ENCODE data around the gene SLC5A12.

The SLC5A12 gene

DNA sequence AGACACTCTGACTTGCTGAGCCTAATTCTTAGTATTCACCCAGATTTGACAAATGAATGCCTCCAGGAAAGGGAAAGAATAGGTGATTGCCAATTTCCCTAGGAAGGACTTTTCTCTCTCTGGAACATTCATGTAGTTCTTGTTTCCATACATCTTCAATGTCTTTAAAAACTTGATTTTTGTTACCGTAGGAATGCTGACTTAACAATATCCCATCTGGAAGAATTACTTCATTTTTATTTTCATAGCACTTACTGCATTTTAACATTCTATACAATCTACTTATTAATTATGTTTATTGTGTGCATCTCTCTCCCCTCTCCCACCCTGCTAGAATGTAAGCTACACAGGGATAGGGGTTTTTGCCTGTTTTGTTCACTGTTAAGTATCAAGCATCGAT lies 66.6 kb downstream of the SLC5A12 start:
- no peak for TF ChIP-seq GATA3 (IDR thresholded peaks at IDR 0.05; ENCODE audit: low read depth, low read length)
- TF ChIP-seq GATA2 (IDR thresholded peaks at IDR 0.05; ENCODE audit: low read depth, low read length) = no peak

DNA sequence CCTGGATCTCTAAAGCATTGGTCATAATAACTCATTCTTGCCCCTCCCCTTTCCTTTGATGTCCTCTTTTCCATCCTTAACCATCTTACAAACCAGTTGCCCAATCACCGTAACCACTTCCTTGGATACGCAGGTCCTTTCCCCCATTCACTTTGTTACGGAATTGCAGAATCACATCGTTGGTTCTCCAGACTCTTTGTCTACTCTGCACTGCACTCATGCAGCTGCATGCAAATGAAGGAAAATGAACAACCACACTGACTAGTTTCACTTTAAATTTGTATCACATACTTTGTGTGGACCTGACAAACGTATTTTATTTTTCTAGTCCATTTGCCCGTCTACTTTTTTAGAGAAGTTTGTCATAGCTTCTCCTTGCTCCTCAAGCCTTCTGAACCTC lies 69.9 kb downstream of the SLC5A12 start:
- TF ChIP-seq GATA2 (IDR thresholded peaks at IDR 0.05; ENCODE audit: low read depth, low read length) (no peak), GATA3 (IDR thresholded peaks at IDR 0.05; ENCODE audit: low read depth, low read length) (no peak)

DNA sequence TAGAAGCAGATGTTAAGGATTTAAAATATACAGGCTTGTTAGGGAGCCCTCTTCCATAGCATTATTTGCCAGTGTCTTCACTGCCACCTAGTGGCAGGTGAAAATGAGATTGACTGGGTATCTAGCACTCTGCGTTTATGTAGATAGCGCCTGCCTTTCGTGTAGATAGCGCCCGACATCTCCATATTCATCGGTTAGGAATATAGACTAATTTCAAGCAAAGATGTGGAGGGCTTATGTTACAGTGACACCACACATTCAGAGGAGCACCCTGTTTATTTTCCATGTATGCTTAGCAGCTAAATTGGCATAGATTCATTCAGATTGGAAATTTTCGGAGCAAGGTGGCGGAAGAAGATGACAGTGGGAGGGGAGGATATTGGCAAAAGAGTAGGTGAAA lies 72.0 kb downstream of the SLC5A12 start:
- TF ChIP-seq GATA3 (IDR thresholded peaks at IDR 0.05; ENCODE audit: low read depth, low read length) (no peak), GATA2 (IDR thresholded peaks at IDR 0.05; ENCODE audit: low read depth, low read length) (no peak)

DNA sequence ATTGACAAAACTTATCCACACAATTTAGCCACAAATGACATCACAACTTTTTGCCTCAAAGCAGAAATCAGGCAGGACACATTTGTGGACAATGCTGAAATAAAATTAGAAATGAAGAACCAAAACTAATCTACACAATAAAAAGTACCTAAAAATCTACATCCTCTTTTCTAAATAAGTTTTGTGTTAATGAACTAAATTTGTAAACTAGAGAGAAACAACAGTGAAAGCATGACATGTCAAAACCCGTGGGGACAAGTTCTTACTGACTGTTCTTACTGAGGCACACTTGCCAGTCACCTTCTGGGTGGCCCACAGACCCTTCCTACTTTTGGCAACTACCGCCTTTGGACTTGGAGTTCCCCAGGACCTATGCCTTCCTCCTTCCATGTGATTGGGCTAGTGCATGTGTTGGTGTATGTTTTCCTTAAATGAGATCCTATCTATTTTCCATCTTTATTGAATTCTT lies 89.1 kb downstream of the SLC5A12 start:
- TF ChIP-seq GATA3 (IDR thresholded peaks at IDR 0.05; ENCODE audit: low read depth, low read length) (no peak), GATA2 (IDR thresholded peaks at IDR 0.05; ENCODE audit: low read depth, low read length) (no peak)

DNA sequence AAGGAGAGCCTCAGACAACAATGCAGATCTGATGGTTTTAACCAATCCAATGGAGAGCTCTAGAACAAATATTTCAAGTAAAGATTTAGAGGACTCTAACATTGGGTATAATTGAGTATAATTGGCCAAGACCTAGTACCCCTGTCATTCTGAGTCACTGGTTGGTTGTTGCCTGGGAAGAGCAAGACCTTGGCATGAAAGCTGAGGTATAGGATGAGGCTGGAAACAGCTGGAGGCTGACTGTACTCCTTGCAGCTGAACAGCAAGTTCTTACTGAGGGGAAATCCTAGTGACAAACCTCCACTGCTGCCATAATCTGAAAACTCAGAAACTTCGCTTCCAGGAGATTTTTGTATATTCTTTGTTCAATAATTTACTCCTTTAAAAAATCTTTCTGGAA lies 95.5 kb downstream of the SLC5A12 start:
- TF ChIP-seq GATA2 (IDR thresholded peaks at IDR 0.05; ENCODE audit: low read depth, low read length) (no peak), GATA3 (IDR thresholded peaks at IDR 0.05; ENCODE audit: low read depth, low read length) (no peak)

DNA sequence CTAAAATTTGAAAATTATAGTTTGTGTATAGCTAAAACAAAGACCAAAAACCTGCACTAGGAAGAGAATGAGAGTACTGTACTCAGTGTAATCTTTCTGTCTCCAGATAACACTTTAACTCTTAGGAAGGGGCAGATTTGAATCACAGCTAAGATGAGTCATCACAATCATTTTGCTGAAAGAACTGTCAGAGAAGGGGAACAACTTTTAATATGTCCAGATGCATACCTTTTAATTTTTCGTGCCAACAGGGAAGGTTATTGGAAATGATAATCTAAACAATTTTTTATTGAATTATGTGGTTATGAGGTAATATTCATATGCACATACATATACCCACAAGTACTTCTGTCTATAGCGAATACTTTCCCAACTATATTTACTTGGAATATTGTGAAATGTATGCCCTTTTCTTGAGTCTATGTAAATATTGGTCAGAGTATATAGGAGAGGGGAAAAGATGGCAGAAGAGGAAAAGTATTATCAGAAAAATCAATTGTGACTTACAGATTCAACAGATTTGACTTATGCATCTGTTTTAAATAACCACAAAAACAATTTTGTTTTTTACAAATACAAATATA lies 98.7 kb downstream of the SLC5A12 start:
- TF ChIP-seq GATA3 (IDR thresholded peaks at IDR 0.05; ENCODE audit: low read depth, low read length) (no peak), GATA2 (IDR thresholded peaks at IDR 0.05; ENCODE audit: low read depth, low read length) (no peak)

DNA sequence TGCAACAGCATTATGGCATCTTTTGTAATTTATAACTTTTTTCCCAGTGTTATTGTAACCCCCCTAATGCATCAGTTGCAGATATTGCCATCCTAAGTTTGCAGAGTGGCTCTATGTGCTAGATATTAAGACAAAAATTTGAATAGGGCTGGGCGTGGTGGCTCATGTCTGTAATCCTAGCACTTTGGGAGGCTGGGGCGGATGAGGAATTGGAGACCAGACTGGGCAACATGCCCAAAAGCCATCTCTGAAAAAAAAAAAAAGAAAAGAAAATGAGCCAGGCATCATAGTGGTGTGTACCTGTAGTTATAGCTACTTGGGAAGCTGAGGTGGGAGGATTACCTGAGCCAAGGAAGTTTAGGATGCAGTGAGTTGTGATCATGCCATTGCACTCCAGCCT lies 99.7 kb downstream of the SLC5A12 start:
- TF ChIP-seq GATA2 (IDR thresholded peaks at IDR 0.05; ENCODE audit: low read depth, low read length) (no peak), GATA3 (IDR thresholded peaks at IDR 0.05; ENCODE audit: low read depth, low read length) (no peak)

DNA sequence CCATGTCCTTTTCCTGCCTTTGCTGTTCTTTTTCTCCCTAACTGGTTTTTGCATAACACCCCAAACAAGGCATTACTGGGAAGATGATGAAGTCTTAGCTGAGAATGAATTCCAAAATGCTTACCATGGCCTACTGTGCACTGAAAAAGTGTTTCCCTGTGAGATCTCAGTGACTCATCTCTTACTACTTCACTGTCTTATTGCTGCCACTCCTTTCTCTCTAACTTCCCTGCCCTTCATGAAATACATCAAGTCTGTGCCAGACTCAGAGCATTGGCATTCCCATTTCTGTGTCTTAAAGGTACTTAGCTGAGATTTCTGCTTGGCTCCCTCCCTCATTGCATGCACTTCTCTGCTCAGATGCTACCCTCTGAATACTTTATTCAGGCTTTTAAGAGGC lies 100.7 kb downstream of the SLC5A12 start:
- TF ChIP-seq GATA2 (IDR thresholded peaks at IDR 0.05; ENCODE audit: low read depth, low read length) = no peak
- TF ChIP-seq GATA3 (IDR thresholded peaks at IDR 0.05; ENCODE audit: low read depth, low read length) = no peak

DNA sequence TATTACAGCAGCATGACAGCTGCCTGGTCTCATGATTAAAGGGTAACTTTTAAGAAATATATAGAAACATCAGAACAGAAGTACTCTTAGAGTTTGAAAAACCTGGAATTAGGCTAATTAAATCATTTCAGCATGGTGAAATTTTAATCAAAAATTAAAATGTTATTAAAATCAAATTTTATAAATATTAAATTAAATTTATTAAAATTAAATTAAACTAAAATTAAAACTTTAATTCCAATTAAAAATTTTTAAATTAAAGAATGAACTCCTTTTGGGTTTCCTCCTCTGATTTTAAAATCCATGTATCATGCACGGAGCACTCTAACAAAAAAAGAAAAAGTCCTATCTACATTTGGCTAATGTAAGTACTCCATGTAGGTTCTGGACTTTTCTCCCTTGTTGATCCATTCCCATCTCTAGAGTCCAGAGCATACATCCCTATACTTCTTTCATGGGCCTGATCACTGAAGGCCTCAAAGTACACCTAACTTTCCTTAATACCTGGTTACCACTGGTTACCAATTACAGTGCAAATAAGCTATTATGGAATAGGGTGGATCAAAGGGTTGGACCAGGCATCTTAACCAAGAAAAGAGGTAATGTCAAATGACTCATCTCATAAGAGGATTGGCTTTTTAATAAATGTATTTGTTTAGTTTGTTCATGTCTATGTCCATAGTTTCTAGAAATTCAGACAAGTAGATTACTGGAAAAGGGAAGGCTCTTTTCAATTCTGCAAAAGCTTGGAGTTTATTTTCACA lies 101.4 kb downstream of the SLC5A12 start:
- no peak for TF ChIP-seq GATA2 (IDR thresholded peaks at IDR 0.05; ENCODE audit: low read depth, low read length)
- no peak for TF ChIP-seq GATA3 (IDR thresholded peaks at IDR 0.05; ENCODE audit: low read depth, low read length)

DNA sequence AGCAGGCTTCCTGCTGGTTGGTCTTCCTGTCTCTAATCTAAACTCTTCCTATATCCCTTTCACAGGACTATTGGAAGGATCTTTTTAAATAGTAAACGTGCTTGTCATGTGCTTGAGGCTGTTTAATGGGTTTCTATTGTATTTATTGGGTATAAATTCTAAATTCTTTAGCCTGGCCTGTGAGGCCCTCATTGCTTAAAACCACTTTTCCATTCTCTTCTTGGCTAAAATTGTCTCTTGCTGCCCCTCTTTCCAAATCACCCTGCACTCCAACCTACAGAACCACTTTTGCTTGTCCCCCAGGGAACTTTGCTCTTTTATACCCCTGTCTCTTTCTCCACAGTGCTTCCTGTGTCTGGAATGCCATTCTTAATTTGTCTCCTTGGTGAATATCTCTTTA lies 103.4 kb downstream of the SLC5A12 start:
- TF ChIP-seq GATA3 (IDR thresholded peaks at IDR 0.05; ENCODE audit: low read depth, low read length) = no peak
- no peak for TF ChIP-seq GATA2 (IDR thresholded peaks at IDR 0.05; ENCODE audit: low read depth, low read length)

Measured in SH-SY5Y (cell line).